T-cell (primary cell): ENCODE data around the gene ACTL8. TPM values are rescaled to one million over a fixed set of nuclear protein-coding genes. Genes with fewer than 3 reads are reported as not detected.

Experiments
- ATAC-seq, 4 experiments: fragments of 200-7000 bp in 3 of 4; fragments of 150-1000 bp in 1 of 4; cut with Tn5 transposase; replicated peaks in 1 of 4; 1 replicate in 3 of 4; 2 replicates in 1 of 4; pipeline ENCODE4 v1.10.0; 2021; ENCODE audit warnings: moderate library complexity in 3 of 4, mild to moderate bottlenecking in 2 of 4, moderate number of reproducible peaks in 1 of 4
- CTCF ChIA-PET, 2 donors: fragments of 300-600 bp; sonication (Branson Sonifier 250); formaldehyde crosslinking; loops; one replicate each; lab custom pipeline; 2022; ENCODE audit warnings: antibody characterized with exemption in 2 of 2; lab: Charles Lee
- POLR2A ChIA-PET, 2 donors: fragments of 300-600 bp; sonication (Branson Sonifier 250); formaldehyde crosslinking; loops; one replicate each; lab custom pipeline; 2022; ENCODE audit warnings: antibody characterized with exemption in 2 of 2; lab: Charles Lee
- DNase-seq, 35 experiments: peaks; one replicate each; pipeline versions ENCODE4 v3.0.0 to v3.0.0-alpha.2; 2013 to 2023
- H3K27ac ChIP-seq: one replicate; pipeline ENCODE4 v1.5.1; 2013; ENCODE audit warnings: low read length
- H3K27me3 ChIP-seq, 2 experiments: replicated peaks in 1 of 2; 1 replicate in 1 of 2; 2 replicates in 1 of 2; pipeline versions ENCODE4 v1.6.1 to v1.7.0; 2013; ENCODE audit warnings: low read length in 1 of 2, mixed read lengths in 1 of 2; ENCODE audit not compliant: control insufficient read depth in 2 of 2, insufficient read depth in 2 of 2; ENCODE audit errors: extremely low read depth in 1 of 2
- H3K36me3 ChIP-seq, 2 donors: 1 replicate in 1 of 2; 2 replicates in 1 of 2; pipeline versions ENCODE4 v1.6.1 to v1.7.0; 2013; ENCODE audit warnings: low read length in 1 of 2; ENCODE audit not compliant: control insufficient read depth in 2 of 2, insufficient read depth in 1 of 2; ENCODE audit errors: extremely low read depth in 1 of 2
- H3K4me1 ChIP-seq, 2 experiments: 1 replicate in 1 of 2; 2 replicates in 1 of 2; pipeline versions ENCODE4 v1.6.1 to v1.7.0; 2013; ENCODE audit warnings: low read length in 2 of 2, mixed read lengths in 1 of 2; ENCODE audit not compliant: insufficient read depth in 2 of 2, control insufficient read depth in 1 of 2; ENCODE audit errors: extremely low read depth in 1 of 2
- H3K4me3 ChIP-seq, 2 donors: 1 replicate in 1 of 2; 2 replicates in 1 of 2; pipeline versions ENCODE4 v1.5.1 to v1.7.0; 2013; ENCODE audit warnings: mild to moderate bottlenecking in 2 of 2, low read length in 1 of 2, moderate library complexity in 1 of 2; ENCODE audit not compliant: control insufficient read depth in 1 of 2; ENCODE audit errors: extremely low read depth in 1 of 2
- H3K9me3 ChIP-seq: 2 replicates; pipeline ENCODE4 v1.7.0; 2013
- H3K27ac Mint-ChIP-seq, 2 donors: one replicate each; pipeline ENCODE4 v1.8.0; 2020 to 2021; ENCODE audit warnings: mild to moderate bottlenecking in 2 of 2, mixed read lengths in 2 of 2
- H3K27me3 Mint-ChIP-seq, 2 donors: one replicate each; pipeline ENCODE4 v1.8.0; 2021 to 2022; ENCODE audit warnings: mixed read lengths in 2 of 2
- H3K36me3 Mint-ChIP-seq: one replicate; pipeline ENCODE4 v1.8.0; 2021; ENCODE audit warnings: mixed read lengths
- H3K4me1 Mint-ChIP-seq, 3 donors: one replicate each; pipeline ENCODE4 v1.8.0; 2020 to 2022; ENCODE audit warnings: mixed read lengths in 3 of 3, mild to moderate bottlenecking in 1 of 3
- H3K4me3 Mint-ChIP-seq, 3 donors: one replicate each; pipeline ENCODE4 v1.8.0; 2020 to 2022; ENCODE audit warnings: mild to moderate bottlenecking in 3 of 3, mixed read lengths in 3 of 3, moderate library complexity in 3 of 3
- H3K9me3 Mint-ChIP-seq, 3 donors: one replicate each; pipeline ENCODE4 v1.8.0; 2020 to 2022; ENCODE audit warnings: mixed read lengths in 3 of 3
- WGBS: methylation state at CpG from one replicate; pipeline ENCODE4 v1.1.5; 2013; ENCODE audit warnings: missing lambda C conversion rate; ENCODE audit not compliant: insufficient coverage; 5-methylcytosine and 5-hydroxymethylcytosine counted together
- total RNA-seq, 35 experiments: library from RNA in 6 of 35; stranded (reverse) in 6 of 35; fragments of 120-200 nt in 1 of 35; gene quantifications; one replicate each; pipeline versions ENCODE4 v1.2.1 to v1.2.4 and lab custom pipeline; 2013 to 2026

Gene ACTL8
- total RNA-seq, 5 donors from 2014 or later (not counting 1 experiment from before 2014, with no cell fraction given): not detected

- Histone ChIP-seq H3K27ac (no peak overlapping the region), H3K4me3 (no peak overlapping the region), H3K9me3 (no peaks in the 10 kb centered on the region), H3K27me3 (peaks cover 0 to 27% of the 10 kb centered on the region in 2 experiments), H3K36me3 (no peaks in the 10 kb centered on the region), H3K4me1 (no peaks in the 10 kb centered on the region)
- ChIA-PET POLR2A (no interaction called here), CTCF (no interaction called here)
- WGBS: 92% methylated on average over 6 of the region's 9 CpGs
- Mint-ChIP-seq H3K4me3 (no peak overlapping the region), H3K27ac (no peak overlapping the region), H3K27me3 (peaks cover 3% of the 10 kb centered on the region in 2 donors), H3K9me3 (peaks cover 0 to 4% (median 0%) of the 10 kb centered on the region in 3 donors), H3K36me3 (no peaks in the 10 kb centered on the region), H3K4me1 (no peaks in the 10 kb centered on the region)
- no peak for ATAC-seq
- no peak for DNase-seq
These were observed 29.9 kb upstream of the ACTL8 start for GRCh38 chr1:17725084-17725719.

- POLR2A ChIA-PET: no interaction called here
- CTCF ChIA-PET: no interaction called here
- Histone ChIP-seq H3K36me3 (no peaks in the 10 kb centered on the region), H3K4me3 (no peak overlapping the region), H3K27ac (no peak overlapping the region), H3K9me3 (no peaks in the 10 kb centered on the region), H3K27me3 (peaks cover 0 to 27% of the 10 kb centered on the region in 2 experiments), H3K4me1 (no peaks in the 10 kb centered on the region)
- Mint-ChIP-seq H3K4me3 (no peak overlapping the region), H3K4me1 (no peaks in the 10 kb centered on the region), H3K9me3 (peaks cover 0 to 4% (median 0%) of the 10 kb centered on the region in 3 donors), H3K27ac (no peak overlapping the region), H3K27me3 (peaks cover 3% of the 10 kb centered on the region in 2 donors), H3K36me3 (no peaks in the 10 kb centered on the region)
- ATAC-seq (no peak), DNase-seq (no peak)
- WGBS: 55% methylated on average over 2 of the region's 7 CpGs
These were observed 29.1 kb upstream of the ACTL8 start for GRCh38 chr1:17725811-17726582.

GRCh38 chr1:17728123-17728712 lies 26.9 kb upstream of the ACTL8 start:
- H3K27me3 Mint-ChIP-seq: peaks cover 3% of the 10 kb centered on the region in 2 donors
- no peaks in the 10 kb centered on the region for H3K9me3 ChIP-seq
- no peaks in the 10 kb centered on the region for H3K4me1 Mint-ChIP-seq
- ChIA-PET POLR2A (no interaction called here), CTCF (no interaction called here)
- no peak for DNase-seq
- ATAC-seq: no peak
- H3K4me1 ChIP-seq: no peaks in the 10 kb centered on the region
- peaks cover 0 to 4% (median 0%) of the 10 kb centered on the region in 3 donors for H3K9me3 Mint-ChIP-seq
- no peak overlapping the region for H3K4me3 Mint-ChIP-seq
- no peaks in the 10 kb centered on the region for H3K36me3 Mint-ChIP-seq
- H3K36me3 ChIP-seq: no peaks in the 10 kb centered on the region
- H3K4me3 ChIP-seq: no peak overlapping the region
- H3K27ac ChIP-seq: no peak overlapping the region
- no peak overlapping the region for H3K27ac Mint-ChIP-seq
- 65% methylated on average over 2 of the region's 6 CpGs for WGBS
- H3K27me3 ChIP-seq: peaks cover 0 to 27% of the 10 kb centered on the region in 2 experiments

GRCh38 chr1:17729248-17729647 lies 25.9 kb upstream of the ACTL8 start:
- no peak overlapping the region for H3K27ac Mint-ChIP-seq
- no peak overlapping the region for H3K27ac ChIP-seq
- 86% methylated on average over 9 of the region's 12 CpGs for WGBS
- H3K4me1 Mint-ChIP-seq: no peaks in the 10 kb centered on the region
- peaks cover 0 to 20% of the 10 kb centered on the region in 2 experiments for H3K27me3 ChIP-seq
- no peak overlapping the region for H3K4me3 Mint-ChIP-seq
- H3K27me3 Mint-ChIP-seq: peaks cover 3% of the 10 kb centered on the region in 2 donors
- ChIA-PET CTCF (no interaction called here), POLR2A (no interaction called here)
- H3K36me3 Mint-ChIP-seq: no peaks in the 10 kb centered on the region
- no peaks in the 10 kb centered on the region for H3K4me1 ChIP-seq
- H3K36me3 ChIP-seq: no peaks in the 10 kb centered on the region
- ATAC-seq (no peak), DNase-seq (no peak)
- no peak overlapping the region for H3K4me3 ChIP-seq
- H3K9me3 ChIP-seq: no peaks in the 10 kb centered on the region
- H3K9me3 Mint-ChIP-seq: peaks cover 0 to 4% (median 0%) of the 10 kb centered on the region in 3 donors

- H3K4me1 Mint-ChIP-seq: no peaks in the 10 kb centered on the region
- H3K9me3 Mint-ChIP-seq: peaks cover 0 to 4% (median 0%) of the 10 kb centered on the region in 3 donors
- Histone ChIP-seq H3K9me3 (no peaks in the 10 kb centered on the region), H3K4me1 (no peaks in the 10 kb centered on the region), H3K27me3 (peaks cover 0 to 20% of the 10 kb centered on the region in 2 experiments), H3K27ac (no peak overlapping the region), H3K4me3 (no peak overlapping the region), H3K36me3 (no peaks in the 10 kb centered on the region)
- ATAC-seq (no peak), DNase-seq (no peak)
- H3K4me3 Mint-ChIP-seq: no peak overlapping the region
- H3K27ac Mint-ChIP-seq: no peak overlapping the region
- CTCF ChIA-PET: no interaction called here
- 78% methylated on average over 9 of the region's 10 CpGs for WGBS
- POLR2A ChIA-PET: no interaction called here
- no peaks in the 10 kb centered on the region for H3K36me3 Mint-ChIP-seq
- H3K27me3 Mint-ChIP-seq: peaks cover 3% of the 10 kb centered on the region in 2 donors
These were observed 25.2 kb upstream of the ACTL8 start for GRCh38 chr1:17729909-17730308.

- Histone ChIP-seq H3K4me1 (no peaks in the 10 kb centered on the region), H3K27ac (no peak overlapping the region), H3K9me3 (no peaks in the 10 kb centered on the region), H3K4me3 (no peak overlapping the region), H3K36me3 (no peaks in the 10 kb centered on the region), H3K27me3 (peaks cover 0 to 26% of the 10 kb centered on the region in 2 experiments)
- Mint-ChIP-seq H3K27me3 (peaks cover 3% of the 10 kb centered on the region in 2 donors), H3K9me3 (peaks cover 0 to 4% (median 0%) of the 10 kb centered on the region in 3 donors), H3K36me3 (no peaks in the 10 kb centered on the region), H3K4me1 (no peaks in the 10 kb centered on the region), H3K4me3 (no peak overlapping the region), H3K27ac (no peak overlapping the region)
- ChIA-PET CTCF (no interaction called here), POLR2A (no interaction called here)
- WGBS: 95% methylated on average over 3 of the region's 5 CpGs
- DNase-seq (no peak), ATAC-seq (no peak)
These were observed 23.7 kb upstream of the ACTL8 start for GRCh38 chr1:17731460-17731859.
